A549 (cell line): Measurements from ENCODE around the gene HACL1. TPM values are rescaled to one million over a fixed set of nuclear protein-coding genes. Genes with fewer than 3 reads are reported as not detected.

ENCODE experiments used
- ATAC-seq, 2 experiments: fragments of 200-7000 bp in 1 of 2; fragments of >200 bp in 1 of 2; cut with Nextera tagmentation in 1 of 2; cut with Tn5 transposase in 1 of 2; 3 replicates each; pipeline versions ENCODE4 v1.8.0 to v1.9.1; 2018 to 2020; ENCODE audit warnings: mild to moderate bottlenecking in 1 of 2, moderate library complexity in 1 of 2
- CTCF ChIA-PET: fragments of 300-600 bp; sonication (Branson Sonifier 250); formaldehyde crosslinking; extraction: SDS; loops from one replicate; lab custom pipeline; 2021; ENCODE audit warnings: antibody characterized with exemption, inconsistent platforms; lab: Yijun Ruan, JAX
- POLR2A ChIA-PET: fragments of 350-600 bp; formaldehyde crosslinking; extraction: SDS; loops from one replicate; lab custom pipeline; 2021; ENCODE audit warnings: antibody characterized with exemption, inconsistent platforms; lab: Yijun Ruan, JAX
- DNase-seq, 2 experiments: peaks; one replicate each; pipeline versions ENCODE4 v3.0.0 to v3.0.0-alpha.2; 2011 to 2016; ENCODE audit warnings: low read depth in 1 of 2, low spot score in 1 of 2
- FAIRE-seq: peaks from 2 replicates; lab custom pipeline; 2011; peaks lifted over from hg19 to GRCh38; lab: Jason Lieb, UNC
- H3K27ac ChIP-seq, 2 experiments: fragments of >200 bp; sonication (Bioruptor Twin); formaldehyde crosslinking; 3 replicates each; pipeline ENCODE4 v1.5.1; 2016 to 2017
- H3K4me1 ChIP-seq: fragments of >200 bp; sonication (Bioruptor Twin); formaldehyde crosslinking; 3 replicates; pipeline ENCODE4 v1.6.1; 2016
- H3K4me2 ChIP-seq: fragments of >200 bp; sonication (Bioruptor Twin); formaldehyde crosslinking; 3 replicates; pipeline ENCODE4 v1.6.1; 2016
- H3K4me3 ChIP-seq: fragments of >200 bp; sonication (Bioruptor Twin); formaldehyde crosslinking; 3 replicates; pipeline ENCODE4 v1.5.1; 2016
- H3K9me3 ChIP-seq: fragments of >200 bp; sonication (Bioruptor Twin); formaldehyde crosslinking; 3 replicates; pipeline ENCODE4 v1.6.1; 2016
- CEBPB ChIP-seq, 2 experiments: fragments of >200 bp in 1 of 2; sonication (Bioruptor Twin) in 1 of 2; formaldehyde crosslinking in 1 of 2; IDR thresholded peaks; 2 replicates each; pipeline ENCODE4 v1.6.1; 2012 to 2016
- EP300 ChIP-seq, 2 experiments: fragments of >200 bp; sonication (Bioruptor Twin); formaldehyde crosslinking; IDR thresholded peaks; 2 replicates in 1 of 2; 3 replicates in 1 of 2; pipeline ENCODE4 v1.6.1; 2016 to 2017
- ESRRA ChIP-seq: fragments of 150-350 bp; IDR thresholded peaks from 2 replicates; pipeline ENCODE4 v1.6.1; 2014; ENCODE audit warnings: mild to moderate bottlenecking, low read length, borderline replicate concordance
- FOXS1 ChIP-seq: fragments of 250-450 bp; sonication (Bioruptor Pico); IDR thresholded peaks from 2 replicates; pipeline ENCODE4 v1.5.0; 2020; ENCODE audit warnings: mild to moderate bottlenecking, moderate library complexity
- KDM1A ChIP-seq: fragments of 200-600 bp; sonication (generic); IDR thresholded peaks from 2 replicates; pipeline ENCODE4 v1.6.1; 2016; ENCODE audit warnings: low read depth, mild to moderate bottlenecking
- MAFK ChIP-seq: fragments of 450-650 bp; IDR thresholded peaks from 2 replicates; pipeline ENCODE4 v1.6.1; 2014; ENCODE audit not compliant: partially characterized antibody
- MAZ ChIP-seq: fragments of 150-350 bp; IDR thresholded peaks from 2 replicates; pipeline ENCODE4 v1.6.1; 2014; ENCODE audit warnings: antibody characterized with exemption, low read depth, low read length, borderline replicate concordance
- NR3C1 ChIP-seq: fragments of >200 bp; sonication (Bioruptor Twin); formaldehyde crosslinking; IDR thresholded peaks from 3 replicates; pipeline ENCODE4 v1.6.1; 2017
- PHF8 ChIP-seq: fragments of 200-600 bp; sonication (generic); IDR thresholded peaks from 2 replicates; pipeline ENCODE4 v1.6.1; 2016; ENCODE audit warnings: low read depth, mild to moderate bottlenecking, antibody characterized with exemption, moderate library complexity, borderline replicate concordance
- POLR2AphosphoS2 ChIP-seq: conservative IDR thresholded peaks from 2 replicates; pipeline ENCODE4 v1.6.1; 2012; ENCODE audit warnings: low read length, improper control_type of control experiment, inconsistent platforms
- RARB ChIP-seq: fragments of 250-450 bp; sonication (Bioruptor Pico); IDR thresholded peaks from 2 replicates; pipeline ENCODE4 v1.8.0; 2021; ENCODE audit warnings: mild to moderate bottlenecking, moderate library complexity
- RCOR1 ChIP-seq: fragments of 150-350 bp; IDR thresholded peaks from 2 replicates; pipeline ENCODE4 v1.6.1; 2014; ENCODE audit warnings: antibody characterized with exemption, low read length, low read depth
- RNF2 ChIP-seq: fragments of 200-600 bp; sonication (generic); IDR thresholded peaks from 2 replicates; pipeline ENCODE4 v1.6.1; 2016; ENCODE audit warnings: low read depth, mild to moderate bottlenecking, antibody characterized with exemption, moderate library complexity, borderline replicate concordance
- SREBF2 ChIP-seq: fragments of 450-650 bp; IDR thresholded peaks from 2 replicates; pipeline ENCODE4 v1.6.1; 2014; ENCODE audit warnings: mild to moderate bottlenecking, moderate library complexity
- TP53 ChIP-seq: fragments of 250-450 bp; sonication (Bioruptor Pico); IDR thresholded peaks from 2 replicates; pipeline ENCODE4 v1.5.0; 2021; ENCODE audit warnings: mild to moderate bottlenecking, moderate library complexity
- ZNF302 ChIP-seq: fragments of 250-450 bp; sonication (Bioruptor Pico); IDR thresholded peaks from 2 replicates; pipeline ENCODE4 v1.9.0; 2021; ENCODE audit warnings: inconsistent platforms, mild to moderate bottlenecking, moderate library complexity
- WGBS: methylation state at CpG from one replicate; pipeline ENCODE4 v1.1.6; 2017; ENCODE audit errors: missing lambda C conversion rate; 5-methylcytosine and 5-hydroxymethylcytosine counted together
- polyA plus RNA-seq, 4 experiments: library from polyadenylated mRNA; depleted of rRNA in 3 of 4; stranded (reverse); fragments of >200 nt; fragmentation: RNase III in 1 of 4; extraction: RNeasy Plus Mini Kit Qiagen cat#74134 plus additional on column Dnase treatment in 1 of 4; gene quantifications; 2 replicates in 3 of 4; 3 replicates in 1 of 4; pipeline ENCODE4 v1.2.3, GENCODE V29; 2011 to 2017
- TF ChIP-seq, protein P1 (sequence below): fragments of >200 bp; sonication (Bioruptor Twin); formaldehyde crosslinking; IDR thresholded peaks from 2 replicates; pipeline ENCODE4 v1.6.1; 2016
- TF ChIP-seq, protein P2 (sequence below): IDR thresholded peaks from 2 replicates; pipeline ENCODE4 v1.6.1; 2012
- TF ChIP-seq, protein P3 (sequence below): fragments of >200 bp; sonication (Bioruptor Twin); formaldehyde crosslinking; IDR thresholded peaks from 3 replicates; pipeline ENCODE4 v1.6.1; 2016
- TF ChIP-seq, protein P4 (sequence below): IDR thresholded peaks from 2 replicates; pipeline ENCODE4 v1.6.1; 2012
- TF ChIP-seq, protein P5 (sequence below): fragments of 200-600 bp; sonication (generic); IDR thresholded peaks from 2 replicates; pipeline ENCODE4 v1.6.1; 2016; ENCODE audit warnings: antibody characterized with exemption, mild to moderate bottlenecking, moderate library complexity

HACL1 gene
- polyA plus RNA-seq, 2 of the 4 experiments (the other 2 are of a cell fraction), result 26.3 to 51.0 TPM

DNA sequence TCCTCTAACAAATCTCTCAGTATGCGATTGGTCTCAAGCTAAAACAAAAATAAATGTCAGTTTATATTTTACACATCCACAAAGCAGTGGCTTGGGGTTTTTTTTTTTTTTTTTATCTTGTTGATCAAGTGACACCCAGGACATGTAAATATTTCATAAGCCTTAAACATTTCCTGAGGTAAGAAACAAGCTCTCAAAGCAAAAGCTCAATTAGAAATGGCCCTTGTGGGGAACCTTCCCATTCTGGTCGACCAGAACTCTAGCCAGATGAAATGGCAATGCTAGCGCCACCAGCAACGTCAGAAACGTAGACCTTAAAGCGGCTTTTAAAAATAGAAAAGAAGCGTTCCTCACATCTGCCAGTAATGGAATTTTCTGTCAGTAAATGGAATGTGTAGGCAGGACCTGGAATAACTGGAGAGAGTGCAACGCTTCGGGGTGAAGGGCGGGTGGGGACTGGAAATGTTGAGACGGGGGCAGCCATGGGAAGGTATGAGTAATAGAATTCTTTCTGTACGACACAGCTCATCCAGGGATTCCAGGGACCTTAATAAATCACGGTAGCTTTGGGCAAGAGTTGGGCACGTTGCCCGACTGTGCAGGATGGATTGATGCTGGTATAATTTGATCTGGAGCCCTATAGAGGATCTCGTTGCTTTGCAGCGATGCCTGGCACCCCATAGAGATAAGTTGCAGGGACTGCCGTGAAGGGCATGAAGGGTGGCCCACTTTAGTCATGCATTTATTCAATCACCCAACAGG lies 44.6 kb upstream of the HACL1 start (continued):
- TF ChIP-seq RNF2 (no peak), POLR2AphosphoS2 (no peak), PHF8 (no peak)

DNA sequence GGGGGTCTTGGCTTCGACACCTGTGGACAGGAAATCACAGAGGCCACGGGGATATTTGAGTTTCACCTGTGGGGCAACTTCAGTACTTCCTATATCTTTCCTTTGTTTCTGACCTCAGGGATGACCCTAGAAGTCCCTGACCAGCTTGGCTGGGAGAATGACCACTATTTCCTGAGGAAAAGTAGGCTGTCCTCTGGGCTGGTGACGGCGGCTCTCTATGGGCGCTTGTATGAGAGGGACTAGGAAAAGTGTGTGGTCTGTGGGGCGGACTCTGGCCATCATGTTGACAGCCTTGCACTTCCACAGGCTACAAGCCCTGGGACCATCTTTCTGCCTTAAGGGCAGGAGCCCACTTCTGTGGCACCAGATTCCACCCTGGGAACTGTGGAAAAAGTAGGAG lies 43.9 kb upstream of the HACL1 start:
- peak overlapping the region; percentile 74 for H3K4me2 ChIP-seq
- H3K4me3 ChIP-seq, result no peak overlapping the region
- FAIRE-seq (no peak), DNase-seq (no peak), ATAC-seq (no peak)
- CTCF ChIA-PET, result interaction anchor here (1.2 to 5.2 kb wide), 4 partner anchors 11 to 167 kb away, joined by 4 to 25 read pairs (median 10); no protein-coding TSS in a partner anchor
- WGBS, result 96% methylated on average over 6 of the region's 6 CpGs
- peak overlapping the region; percentile 82 to 88 for H3K27ac ChIP-seq
- no peaks in the 10 kb centered on the region for H3K9me3 ChIP-seq
- POLR2A ChIA-PET, result interaction anchor here (1.3 to 1.9 kb wide), 3 partner anchors 8 to 14 kb away, joined by 3 to 11 read pairs (median 5); no protein-coding TSS in a partner anchor
- peaks cover 31% of the 10 kb centered on the region for H3K4me1 ChIP-seq
- no peak for TF ChIP-seq MAFK
- TF ChIP-seq MAZ, result no peak
- TF ChIP-seq RCOR1, result no peak
- TF ChIP-seq, protein P1, sequence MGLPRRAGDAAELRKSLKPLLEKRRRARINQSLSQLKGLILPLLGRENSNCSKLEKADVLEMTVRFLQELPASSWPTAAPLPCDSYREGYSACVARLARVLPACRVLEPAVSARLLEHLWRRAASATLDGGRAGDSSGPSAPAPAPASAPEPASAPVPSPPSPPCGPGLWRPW, result no peak
- no peak for TF ChIP-seq FOXS1 (CRISPR knock-in tag)
- no peak for TF ChIP-seq ZNF302
- no peak for TF ChIP-seq NR3C1
- TF ChIP-seq, protein P2, sequence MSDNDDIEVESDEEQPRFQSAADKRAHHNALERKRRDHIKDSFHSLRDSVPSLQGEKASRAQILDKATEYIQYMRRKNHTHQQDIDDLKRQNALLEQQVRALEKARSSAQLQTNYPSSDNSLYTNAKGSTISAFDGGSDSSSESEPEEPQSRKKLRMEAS, result no peak
- no peak for TF ChIP-seq EP300 (IDR thresholded peaks at IDR 0.05)
- TF ChIP-seq, protein P3, sequence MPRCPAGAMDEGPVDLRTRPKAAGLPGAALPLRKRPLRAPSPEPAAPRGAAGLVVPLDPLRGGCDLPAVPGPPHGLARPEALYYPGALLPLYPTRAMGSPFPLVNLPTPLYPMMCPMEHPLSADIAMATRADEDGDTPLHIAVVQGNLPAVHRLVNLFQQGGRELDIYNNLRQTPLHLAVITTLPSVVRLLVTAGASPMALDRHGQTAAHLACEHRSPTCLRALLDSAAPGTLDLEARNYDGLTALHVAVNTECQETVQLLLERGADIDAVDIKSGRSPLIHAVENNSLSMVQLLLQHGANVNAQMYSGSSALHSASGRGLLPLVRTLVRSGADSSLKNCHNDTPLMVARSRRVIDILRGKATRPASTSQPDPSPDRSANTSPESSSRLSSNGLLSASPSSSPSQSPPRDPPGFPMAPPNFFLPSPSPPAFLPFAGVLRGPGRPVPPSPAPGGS, result no peak
- no peak for TF ChIP-seq ESRRA
- TF ChIP-seq, protein P4, sequence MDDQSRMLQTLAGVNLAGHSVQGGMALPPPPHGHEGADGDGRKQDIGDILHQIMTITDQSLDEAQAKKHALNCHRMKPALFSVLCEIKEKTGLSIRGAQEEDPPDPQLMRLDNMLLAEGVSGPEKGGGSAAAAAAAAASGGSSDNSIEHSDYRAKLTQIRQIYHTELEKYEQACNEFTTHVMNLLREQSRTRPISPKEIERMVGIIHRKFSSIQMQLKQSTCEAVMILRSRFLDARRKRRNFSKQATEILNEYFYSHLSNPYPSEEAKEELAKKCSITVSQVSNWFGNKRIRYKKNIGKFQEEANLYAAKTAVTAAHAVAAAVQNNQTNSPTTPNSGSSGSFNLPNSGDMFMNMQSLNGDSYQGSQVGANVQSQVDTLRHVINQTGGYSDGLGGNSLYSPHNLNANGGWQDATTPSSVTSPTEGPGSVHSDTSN, result no peak
- no peak for TF ChIP-seq KDM1A
- no peak for TF ChIP-seq RNF2
- no peak for TF ChIP-seq TP53 (CRISPR knock-in tag)
- TF ChIP-seq CEBPB (IDR thresholded peaks at IDR 0.05), result no peak
- no peak for TF ChIP-seq PHF8
- TF ChIP-seq, protein P5, sequence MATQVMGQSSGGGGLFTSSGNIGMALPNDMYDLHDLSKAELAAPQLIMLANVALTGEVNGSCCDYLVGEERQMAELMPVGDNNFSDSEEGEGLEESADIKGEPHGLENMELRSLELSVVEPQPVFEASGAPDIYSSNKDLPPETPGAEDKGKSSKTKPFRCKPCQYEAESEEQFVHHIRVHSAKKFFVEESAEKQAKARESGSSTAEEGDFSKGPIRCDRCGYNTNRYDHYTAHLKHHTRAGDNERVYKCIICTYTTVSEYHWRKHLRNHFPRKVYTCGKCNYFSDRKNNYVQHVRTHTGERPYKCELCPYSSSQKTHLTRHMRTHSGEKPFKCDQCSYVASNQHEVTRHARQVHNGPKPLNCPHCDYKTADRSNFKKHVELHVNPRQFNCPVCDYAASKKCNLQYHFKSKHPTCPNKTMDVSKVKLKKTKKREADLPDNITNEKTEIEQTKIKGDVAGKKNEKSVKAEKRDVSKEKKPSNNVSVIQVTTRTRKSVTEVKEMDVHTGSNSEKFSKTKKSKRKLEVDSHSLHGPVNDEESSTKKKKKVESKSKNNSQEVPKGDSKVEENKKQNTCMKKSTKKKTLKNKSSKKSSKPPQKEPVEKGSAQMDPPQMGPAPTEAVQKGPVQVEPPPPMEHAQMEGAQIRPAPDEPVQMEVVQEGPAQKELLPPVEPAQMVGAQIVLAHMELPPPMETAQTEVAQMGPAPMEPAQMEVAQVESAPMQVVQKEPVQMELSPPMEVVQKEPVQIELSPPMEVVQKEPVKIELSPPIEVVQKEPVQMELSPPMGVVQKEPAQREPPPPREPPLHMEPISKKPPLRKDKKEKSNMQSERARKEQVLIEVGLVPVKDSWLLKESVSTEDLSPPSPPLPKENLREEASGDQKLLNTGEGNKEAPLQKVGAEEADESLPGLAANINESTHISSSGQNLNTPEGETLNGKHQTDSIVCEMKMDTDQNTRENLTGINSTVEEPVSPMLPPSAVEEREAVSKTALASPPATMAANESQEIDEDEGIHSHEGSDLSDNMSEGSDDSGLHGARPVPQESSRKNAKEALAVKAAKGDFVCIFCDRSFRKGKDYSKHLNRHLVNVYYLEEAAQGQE, result no peak
- TF ChIP-seq SREBF2, result no peak
- TF ChIP-seq RARB (CRISPR knock-in tag), result no peak
